DMS 273 treated with DMSO at 0.1 percent for 48 hours (cell line): ENCODE measurements around the gene CLIP1.
"Not testable (repeated sequence)": the region's sequence is repeated elsewhere in the genome, so short reads cannot be mapped to it uniquely, and the experiment has no call there.

Source experiments
- DNase-seq: peaks from one replicate; lab custom pipeline; 2025; lab: John Stamatoyannopoulos, UW

Gene CLIP1

GRCh38 chr12:122310626-122311333 is 111.7 kb downstream of the CLIP1 start:
- no peak for DNase-seq

DNA sequence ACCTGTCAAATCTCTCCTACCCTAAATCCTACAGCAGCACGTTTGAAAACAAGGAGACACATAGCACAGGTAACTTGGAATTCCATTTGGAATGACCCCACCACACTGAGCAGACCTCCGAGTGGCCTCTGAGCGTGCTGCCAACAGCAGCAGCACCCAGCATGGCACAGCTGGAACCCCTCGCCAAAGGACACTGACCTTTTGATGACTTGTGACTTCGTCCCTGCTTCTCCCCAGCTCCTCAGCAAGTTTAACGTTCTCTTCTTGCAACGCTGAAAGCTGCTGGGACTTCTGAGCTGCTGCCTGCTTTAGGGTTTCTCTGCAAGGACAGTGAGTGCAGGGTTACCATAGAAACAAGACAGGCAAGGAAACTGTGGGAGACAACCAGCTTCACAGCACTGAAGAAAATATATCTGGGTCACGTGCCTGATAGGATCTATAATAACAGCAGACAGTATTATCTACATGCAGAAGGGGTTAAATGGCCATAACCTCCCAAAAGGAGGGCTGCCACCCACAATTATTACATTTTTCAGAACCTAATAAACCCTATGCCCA is 112.8 kb downstream of the CLIP1 start:
- DNase-seq = no peak

DNA sequence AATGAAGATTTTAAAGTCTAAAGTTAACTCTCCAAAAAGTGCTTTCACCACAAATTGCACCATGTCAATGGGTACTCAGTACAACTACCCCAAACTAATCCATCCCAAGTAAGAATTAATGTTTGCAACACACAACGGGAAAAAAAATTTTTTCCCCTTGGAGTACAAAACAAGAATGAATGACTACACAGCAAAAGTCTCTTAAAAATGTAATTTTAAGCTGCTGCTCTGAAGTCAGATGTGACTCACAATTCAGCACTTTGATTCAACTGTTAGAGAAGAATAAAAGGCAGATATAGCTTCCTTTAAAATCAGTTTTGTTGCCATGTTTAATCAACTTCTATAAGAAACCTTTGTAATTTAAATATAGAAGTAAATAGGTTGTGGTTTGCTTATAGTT is 113.7 kb downstream of the CLIP1 start:
- DNase-seq = no peak

- DNase-seq = no peak
Measured at GRCh38 chr12:122306407-122306806, 116.1 kb downstream of the CLIP1 start.

DNA sequence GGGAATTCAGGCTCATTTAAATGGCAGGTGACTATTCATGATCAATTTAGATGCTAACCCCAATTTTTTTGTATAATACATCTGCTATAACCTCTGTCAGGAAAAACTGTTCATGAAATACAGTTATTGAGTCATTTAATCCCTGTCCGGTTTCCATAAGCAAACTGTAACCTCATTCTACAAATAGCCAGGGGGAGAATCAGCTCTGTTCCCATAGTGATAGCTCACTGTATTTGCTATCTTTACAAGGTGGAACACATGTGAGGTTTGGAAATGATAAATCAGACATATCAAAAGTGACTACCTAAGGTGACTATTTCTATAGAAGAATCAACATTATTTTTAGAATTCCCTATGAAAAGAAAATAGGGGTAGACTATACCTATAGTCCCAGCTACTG is 117.5 kb downstream of the CLIP1 start:
- no peak for DNase-seq

- DNase-seq = no peak
Measured at GRCh38 chr12:122303068-122303467, 119.4 kb downstream of the CLIP1 start.

DNA sequence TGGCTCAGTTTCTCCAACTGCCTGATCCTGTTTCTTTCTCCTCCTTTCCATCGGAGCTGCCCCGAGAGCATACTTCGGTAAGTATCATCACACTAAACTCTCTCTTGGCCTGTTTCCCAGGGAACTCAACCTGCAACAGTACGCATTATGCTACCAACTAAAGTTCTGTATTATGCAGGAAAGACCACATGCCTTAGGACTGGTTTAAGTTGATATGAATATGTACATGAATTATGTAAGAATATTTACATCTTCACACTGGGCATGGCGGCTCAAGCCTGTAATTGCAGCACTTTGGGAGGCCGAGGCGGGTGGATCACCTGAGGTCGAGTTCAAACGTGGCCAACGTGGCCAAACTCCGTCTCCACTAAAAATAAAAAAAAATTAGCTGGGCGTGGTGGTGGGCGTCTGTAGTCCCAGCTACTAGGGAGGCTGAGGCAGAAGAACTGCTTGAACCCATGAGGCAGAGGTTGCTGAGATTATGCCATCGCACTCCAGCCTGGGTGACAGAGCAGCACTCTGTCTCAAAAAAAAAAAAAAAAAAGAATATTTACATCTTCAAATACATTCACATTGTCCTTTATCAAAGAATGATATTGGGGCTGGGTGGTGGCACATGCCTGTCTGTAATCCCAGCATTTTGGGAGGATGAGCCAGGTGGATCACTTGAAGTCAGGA is 124.3 kb downstream of the CLIP1 start:
- no peak for DNase-seq

DNA sequence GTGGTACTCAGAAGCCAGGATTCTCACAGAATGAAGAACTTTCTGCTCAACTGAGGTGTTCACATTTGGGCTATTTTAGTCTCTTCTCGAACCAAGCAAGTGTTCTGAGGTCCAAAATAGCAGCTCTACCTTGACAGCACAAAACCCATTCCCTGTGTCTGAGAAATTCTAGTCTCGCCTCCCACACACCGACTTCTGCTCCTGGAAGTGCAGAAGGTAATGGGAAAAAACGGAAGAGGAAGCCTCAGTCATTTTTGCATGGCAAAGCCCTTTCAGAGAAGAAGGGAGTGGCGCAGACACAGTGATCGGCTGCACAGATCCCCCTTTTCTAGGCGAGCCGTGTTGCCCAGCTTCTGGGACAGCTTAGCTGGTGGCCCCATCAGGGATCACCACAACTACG is 125.0 kb downstream of the CLIP1 start:
- DNase-seq = no peak

GRCh38 chr12:122295877-122296276 is 126.6 kb downstream of the CLIP1 start:
- no peak for DNase-seq

DNA sequence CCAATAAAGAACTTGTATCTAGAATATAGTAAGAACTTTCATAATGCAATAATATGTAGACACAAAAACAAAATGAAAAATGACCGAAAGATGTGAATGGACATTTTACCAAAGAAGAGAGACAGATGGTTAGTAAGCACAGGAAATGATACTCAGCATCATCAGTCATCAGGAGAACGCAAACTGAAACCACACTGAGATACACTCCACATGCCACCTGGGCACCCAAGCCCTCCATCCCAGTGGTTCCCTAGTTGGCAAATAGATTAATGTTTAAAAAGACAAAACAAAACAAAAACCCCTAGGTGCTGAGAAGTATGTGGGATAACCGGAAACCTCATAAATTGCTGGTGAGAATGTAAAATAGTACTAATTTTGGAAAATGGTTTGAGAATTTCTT is 129.4 kb downstream of the CLIP1 start:
- DNase-seq = no peak

DNA sequence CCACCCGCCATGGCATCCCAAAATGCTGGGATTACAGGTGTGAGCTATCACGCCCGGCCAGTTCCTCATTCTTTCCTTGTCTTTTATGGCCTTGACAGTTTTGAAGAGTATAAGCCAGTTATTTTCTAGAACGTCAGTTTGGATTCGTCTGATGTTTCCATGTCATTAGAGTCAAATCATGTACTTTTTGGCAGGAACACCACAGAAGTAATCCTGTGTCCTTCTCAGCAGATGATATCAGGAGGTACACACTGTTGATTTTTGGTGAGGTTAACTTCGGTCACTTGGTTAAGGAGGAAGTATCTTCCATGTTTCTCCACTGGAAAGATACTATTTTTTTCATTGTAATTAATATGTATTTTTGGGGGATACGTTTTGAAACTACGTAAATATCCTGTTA is 131.0 kb downstream of the CLIP1 start:
- no peak for DNase-seq

GRCh38 chr12:122283680-122284079 is 138.8 kb downstream of the CLIP1 start:
- no peak for DNase-seq

- no peak for DNase-seq
Measured at GRCh38 chr12:122282061-122282460, 140.4 kb downstream of the CLIP1 start.

GRCh38 chr12:122276242-122276641 is 146.2 kb downstream of the CLIP1 start:
- no peak for DNase-seq

GRCh38 chr12:122275459-122275858 is 147.0 kb downstream of the CLIP1 start:
- no peak for DNase-seq

GRCh38 chr12:122266230-122266901 is 156.1 kb downstream of the CLIP1 start, which contains the start of gene VPS33A:
Gene VPS33A (minus strand): TSS chr12:122266494. CDS start chr12:122266408, 86 bp downstream.
- DNase-seq = peak; percentile 82

GRCh38 chr12:122265886-122266229 is 156.6 kb downstream of the CLIP1 start:
- DNase-seq = no peak

GRCh38 chr12:122265476-122265875 is 157.0 kb downstream of the CLIP1 start:
- DNase-seq = no peak

DNA sequence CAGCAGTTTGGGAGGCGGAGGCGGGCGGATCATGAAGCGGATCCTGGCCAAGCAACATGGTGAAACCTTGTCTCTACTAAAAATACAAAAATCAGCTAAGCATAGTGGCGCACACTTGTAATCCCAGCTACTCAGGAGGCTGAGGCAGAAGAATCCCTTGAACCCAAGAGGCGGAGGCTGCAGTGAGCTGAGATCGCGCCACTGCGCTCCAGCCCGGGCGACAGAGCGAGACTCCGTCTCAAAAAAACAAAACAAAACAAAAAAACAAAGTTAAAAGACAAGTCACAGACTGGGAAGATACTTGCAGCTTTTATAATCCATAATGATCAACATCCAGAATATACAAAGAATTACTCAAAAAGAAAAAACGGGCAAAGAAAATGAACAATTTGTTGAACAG is 161.7 kb downstream of the CLIP1 start:
- not testable (repeated sequence) for DNase-seq

DNA sequence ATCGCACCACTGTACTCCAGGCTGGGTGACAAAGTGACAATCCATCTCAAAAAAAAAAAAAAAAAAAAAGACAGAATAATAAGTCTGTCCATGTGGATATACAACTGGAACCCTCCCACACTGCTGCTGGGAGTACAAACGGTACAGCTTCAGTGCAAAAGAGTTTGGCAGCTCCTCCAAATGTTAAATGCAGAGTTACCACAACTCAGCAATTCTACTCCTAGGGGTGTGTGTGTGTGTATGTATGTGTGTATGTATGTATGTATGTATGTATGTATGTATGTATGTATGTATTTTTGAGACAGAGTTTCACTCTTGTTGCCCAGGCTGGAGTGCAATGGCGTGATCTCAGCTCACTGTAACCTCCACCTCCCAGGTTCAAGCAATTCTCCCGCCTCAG is 163.5 kb downstream of the CLIP1 start:
- not testable (repeated sequence) for DNase-seq

- not testable (repeated sequence) for DNase-seq
Measured at GRCh38 chr12:122258462-122258861, 164.0 kb downstream of the CLIP1 start.

GRCh38 chr12:122250536-122250935 is 171.9 kb downstream of the CLIP1 start:
- DNase-seq = no peak

GRCh38 chr12:122250047-122250446 is 172.4 kb downstream of the CLIP1 start:
- DNase-seq = no peak
